SKM-1 (cell line): Measurements from ENCODE around the gene ARCN1.

Experiments
- DNase-seq: peaks from one replicate; lab custom pipeline; 2025; ENCODE audit not compliant: unreplicated experiment; lab: John Stamatoyannopoulos, UW

ARCN1 gene

GRCh38 chr11:118619444-118620197, 47.4 kb downstream of the ARCN1 start:
- no peak for DNase-seq

GRCh38 chr11:118620529-118621070, 48.4 kb downstream of the ARCN1 start:
- no peak for DNase-seq

- peak; percentile 50 for DNase-seq
Observed at GRCh38 chr11:118621071-118621783, 49.0 kb downstream of the ARCN1 start.

DNA sequence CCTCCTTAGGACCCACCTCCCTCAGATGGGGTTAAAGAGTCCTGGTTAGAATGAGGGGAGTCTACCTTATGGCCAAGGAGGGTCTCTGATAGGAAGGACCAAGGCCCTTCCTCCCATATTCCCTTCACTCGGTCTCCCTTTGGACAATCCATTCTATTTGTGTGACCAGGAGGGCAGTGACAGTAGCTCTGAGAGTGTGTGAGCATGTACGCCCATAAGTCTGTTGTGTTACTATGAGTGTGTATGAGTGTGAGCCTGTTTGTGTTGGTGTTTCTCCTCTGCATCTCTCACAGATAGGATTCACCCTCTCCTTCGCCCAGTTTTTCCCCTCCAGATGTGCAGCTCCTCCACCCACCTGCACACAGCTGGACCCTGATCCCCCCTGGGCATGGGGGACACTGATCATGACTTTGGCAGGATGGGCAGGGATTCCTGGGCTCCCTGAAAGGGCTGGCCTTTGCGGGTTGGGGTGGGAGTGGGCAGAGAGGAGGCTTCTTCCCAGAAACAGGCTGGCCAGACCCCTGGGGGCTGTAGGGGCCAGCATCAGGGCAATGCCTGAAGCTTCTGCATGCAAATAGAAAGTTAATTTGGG, 49.7 kb downstream of the ARCN1 start:
- no peak for DNase-seq

DNA sequence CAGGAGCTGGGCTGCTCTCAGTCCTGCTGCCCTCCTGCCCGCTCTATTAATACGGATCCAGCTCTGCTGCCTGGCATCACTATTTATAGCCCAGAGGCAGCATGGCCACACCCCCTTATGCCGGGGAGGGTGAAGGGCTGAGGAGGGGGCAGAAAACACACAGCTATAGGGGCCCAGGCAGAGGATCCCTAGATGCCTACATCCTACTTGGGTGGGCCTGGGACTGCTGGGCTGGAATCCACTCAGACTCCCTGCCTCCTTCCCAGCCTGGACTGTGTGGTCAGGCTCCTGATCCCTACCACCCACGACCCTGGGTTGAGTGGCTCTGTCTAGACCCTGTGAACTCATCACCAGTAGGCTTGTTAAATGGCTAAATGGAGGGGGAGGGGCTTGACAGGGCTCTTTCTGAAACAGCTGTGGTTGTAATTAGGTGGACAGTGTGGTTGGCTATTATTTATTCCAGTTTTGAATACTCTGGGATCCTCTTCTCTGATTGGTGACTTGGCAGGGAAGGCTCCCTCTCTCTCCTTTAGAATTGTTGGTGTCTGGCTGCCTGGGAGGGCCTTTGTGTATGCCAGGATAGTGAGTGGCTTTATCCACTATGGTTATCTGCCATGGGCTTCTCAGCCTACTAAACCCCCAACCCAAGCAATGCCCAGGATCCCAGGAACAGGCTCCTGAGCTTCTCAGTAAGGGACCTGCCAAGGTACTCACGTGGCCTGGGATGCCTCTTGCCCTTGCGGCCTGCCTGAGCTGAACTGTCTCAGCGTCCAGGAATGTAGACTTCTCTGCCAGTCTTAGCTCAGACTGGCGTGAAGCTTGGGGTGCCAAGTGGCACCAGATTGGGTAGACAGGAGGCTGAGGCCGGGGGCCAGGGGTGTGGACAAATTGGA, 50.4 kb downstream of the ARCN1 start:
- DNase-seq: no peak

- DNase-seq: no peak
Observed at GRCh38 chr11:118623269-118623655, 51.1 kb downstream of the ARCN1 start.

DNA sequence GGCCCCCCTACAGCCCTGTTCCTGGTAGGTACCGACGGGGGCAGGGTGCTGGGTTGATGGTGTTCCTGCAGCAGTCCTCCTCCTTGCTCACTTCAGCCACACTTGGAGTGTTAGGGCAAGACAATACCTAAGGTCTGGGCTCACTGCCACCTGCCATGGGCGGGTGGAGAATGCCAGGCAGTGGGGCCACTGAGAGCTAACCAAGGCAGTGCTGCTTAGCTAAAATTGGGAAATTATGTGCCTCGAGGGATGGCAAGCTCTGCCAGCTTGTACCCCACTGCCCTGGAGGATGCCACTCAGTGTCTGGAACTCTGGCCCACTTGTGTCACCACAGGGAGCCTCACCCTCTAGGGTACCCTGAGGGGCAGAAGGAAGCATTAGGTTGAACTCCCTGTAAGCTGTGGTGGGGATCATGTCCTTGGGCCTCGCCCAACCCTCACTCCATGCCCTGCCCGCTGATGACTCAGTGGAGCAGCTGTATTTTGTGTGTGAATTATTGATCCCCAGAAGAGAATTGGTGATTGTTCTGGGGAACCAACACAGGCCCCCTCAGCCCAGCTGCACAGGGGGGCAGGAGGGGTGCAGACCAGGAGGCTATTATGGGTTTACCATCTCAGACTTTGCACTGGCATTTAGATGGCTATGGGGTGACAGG, 53.0 kb downstream of the ARCN1 start:
- no peak for DNase-seq

GRCh38 chr11:118625976-118626375, 53.8 kb downstream of the ARCN1 start:
- DNase-seq: no peak

GRCh38 chr11:118627566-118627965, 55.4 kb downstream of the ARCN1 start:
- no peak for DNase-seq

DNA sequence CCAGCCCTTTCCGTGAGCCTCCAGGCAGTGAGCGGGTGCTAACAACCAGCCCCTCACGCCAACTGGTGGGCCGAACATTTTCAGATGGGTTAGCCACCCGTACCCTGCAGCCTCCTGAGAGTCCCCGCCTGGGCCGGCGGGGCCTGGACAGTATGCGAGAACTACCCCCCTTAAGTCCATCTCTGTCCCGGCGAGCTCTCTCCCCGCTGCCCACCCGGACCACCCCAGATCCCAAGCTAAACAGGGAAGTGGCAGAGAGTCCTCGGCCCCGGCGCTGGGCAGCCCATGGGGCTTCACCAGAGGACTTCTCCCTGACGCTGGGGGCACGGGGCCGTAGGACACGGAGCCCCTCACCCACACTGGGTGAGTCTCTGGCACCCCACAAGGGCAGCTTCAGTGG, 55.8 kb downstream of the ARCN1 start:
- no peak for DNase-seq

DNA sequence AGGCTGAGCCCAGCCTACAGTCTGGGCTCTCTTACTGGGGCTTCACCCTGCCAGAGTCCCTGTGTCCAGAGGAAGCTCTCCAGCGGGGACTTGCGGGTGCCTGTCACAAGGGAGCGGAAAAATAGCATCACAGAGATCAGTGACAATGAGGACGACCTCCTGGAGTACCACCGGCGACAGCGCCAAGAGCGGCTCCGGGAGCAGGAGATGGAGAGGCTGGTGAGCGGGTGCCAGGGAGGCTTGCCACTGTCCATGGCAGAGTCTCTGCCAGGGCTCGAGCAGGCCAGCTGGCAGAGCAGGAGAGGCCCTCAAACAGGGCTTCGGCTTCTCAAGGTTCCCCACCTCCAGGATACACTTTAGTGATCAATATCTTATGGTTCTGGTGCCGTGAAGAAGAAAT, 56.2 kb downstream of the ARCN1 start:
- DNase-seq: no peak

GRCh38 chr11:118628861-118629549, 56.8 kb downstream of the ARCN1 start:
- no peak for DNase-seq

DNA sequence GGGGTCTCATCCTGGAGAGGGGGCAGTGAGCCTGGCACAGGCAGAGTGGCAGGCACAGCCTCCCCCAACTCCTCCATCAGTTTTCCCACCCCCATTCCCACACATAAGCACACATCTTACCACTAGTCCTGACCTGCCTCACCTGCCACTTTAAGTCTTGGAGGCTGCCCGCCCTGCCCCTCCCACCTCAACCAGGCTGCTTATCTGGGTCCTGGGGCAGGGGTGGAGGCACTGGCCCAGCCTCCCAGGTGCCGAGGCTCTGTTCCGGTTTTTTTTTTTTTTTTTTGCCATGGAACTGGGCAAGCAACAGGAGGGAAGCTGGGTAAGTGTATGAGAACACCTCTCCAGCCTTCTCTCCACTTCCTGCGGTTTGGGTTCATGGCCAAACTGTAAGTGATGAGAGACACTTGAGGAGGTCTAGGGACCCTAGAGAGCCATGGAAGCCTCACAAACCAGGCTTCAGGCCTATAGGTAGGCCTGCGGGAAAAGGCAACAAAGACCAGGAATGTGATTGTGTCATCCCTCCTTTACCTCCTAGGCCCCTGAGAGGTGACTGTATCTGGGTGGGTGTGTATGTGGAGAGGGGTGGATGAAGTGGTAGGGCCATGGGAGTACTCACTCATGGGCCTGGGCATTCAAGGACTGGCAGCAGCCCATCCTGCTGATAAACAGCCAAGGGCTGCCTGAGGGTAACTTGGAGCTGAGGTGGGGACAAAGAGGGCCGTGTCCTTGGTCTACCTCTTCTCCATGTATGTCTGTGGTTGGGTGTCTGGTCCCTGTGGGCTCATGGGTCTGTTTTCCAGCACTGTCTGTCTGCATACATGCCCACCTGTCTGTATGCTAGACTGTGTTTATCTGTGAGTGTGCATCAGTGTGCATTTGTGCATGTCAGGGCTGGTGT, 57.8 kb downstream of the ARCN1 start:
- no peak for DNase-seq

- no peak for DNase-seq
Observed at GRCh38 chr11:118631142-118631909, 59.1 kb downstream of the ARCN1 start.

GRCh38 chr11:118632577-118633318, 60.5 kb downstream of the ARCN1 start:
- no peak for DNase-seq

- DNase-seq: no peak
Observed at GRCh38 chr11:118633319-118633690, 61.1 kb downstream of the ARCN1 start.

GRCh38 chr11:118633979-118634378, 61.8 kb downstream of the ARCN1 start:
- no peak for DNase-seq
